Measurements from ENCODE around the gene SPAG17. TPM values are rescaled to one million over a fixed set of nuclear protein-coding genes. Genes with fewer than 3 reads are reported as not detected.

The SPAG17 gene
- total and polyA plus RNA-seq, 2 donors (not counting 1 experiment from before 2014, with no cell fraction given) = not detected

DNA sequence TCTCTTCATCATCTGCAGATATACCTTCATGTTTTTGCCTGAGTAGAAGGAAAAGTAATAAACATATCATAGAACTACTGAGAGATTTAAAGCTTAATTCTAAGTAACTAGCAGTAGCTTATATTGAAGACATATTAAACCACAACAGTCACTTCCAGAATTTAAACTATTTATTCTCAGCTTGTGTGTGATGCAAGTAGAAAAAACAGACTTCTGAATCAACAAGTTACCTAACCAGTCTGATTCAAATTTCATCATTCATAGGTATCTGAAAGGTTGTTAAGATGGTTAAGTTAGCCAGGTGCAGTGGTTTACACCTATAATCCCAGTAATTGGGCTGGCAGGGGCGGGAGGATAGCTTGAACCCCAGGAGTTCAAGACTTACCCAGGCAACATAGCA lies 41.9 kb downstream of the SPAG17 start:
- Mint-ChIP-seq H3K27ac (no peak overlapping the region), H3K4me1 (no peaks in the 10 kb centered on the region), H3K27me3 (peaks cover 3% of the 10 kb centered on the region), H3K9me3 (ENCODE audit: insufficient read depth) (no peaks in the 10 kb centered on the region), H3K4me3 (no peak overlapping the region)
- H3K9me3 ChIP-seq (ENCODE audit: control extremely low read depth in 1 of 3, control insufficient read depth in 2 of 3, insufficient read depth in 1 of 3, low read length in 2 of 3) = no peaks in the 10 kb centered on the region
- no peaks in the 10 kb centered on the region for H3K79me2 ChIP-seq (ENCODE audit: control insufficient read depth, insufficient read depth, low read length)
- ATAC-seq (ENCODE audit: low read depth) (no peak), DNase-seq (no peak)
- H3K9ac ChIP-seq (ENCODE audit: low read length) = no peak overlapping the region
- H3K4me3 ChIP-seq (ENCODE audit: control extremely low read depth in 1 of 5, extremely low read depth in 1 of 5, insufficient read depth in 1 of 5, low read depth in 2 of 5, low read length in 4 of 5) = no peak overlapping the region
- H2AFZ ChIP-seq (ENCODE audit: insufficient read depth, low read depth, low read length, poor library complexity, severe bottlenecking) = no peak overlapping the region
- intact Hi-C loops (cut with micrococcal nuclease) = no loop called here
- ChIA-PET CTCF (interaction anchor here (1.5 kb wide), 1 partner anchor 9 kb away, joined by 5 read pairs; no protein-coding TSS in a partner anchor), POLR2A (no interaction called here)
- H3K36me3 ChIP-seq (replicated peaks in 1 of 2; ENCODE audit: control extremely low read depth in 1 of 2, control insufficient read depth in 1 of 2, extremely low read depth in 1 of 2, insufficient read depth in 2 of 2, low read length in 1 of 2) = no peaks in the 10 kb centered on the region
- no peak overlapping the region for H3K27ac ChIP-seq (ENCODE audit: low read length in 2 of 2)
- H3K4me2 ChIP-seq (replicated peaks; ENCODE audit: low read depth, low read length, poor library complexity, severe bottlenecking) = no peak overlapping the region
- WGBS (ENCODE audit: insufficient coverage) = no CpG with 5 or more reads among the region's 1 CpG
- no peaks in the 10 kb centered on the region for H3K27me3 ChIP-seq (replicated peaks in 1 of 4; ENCODE audit: control extremely low read depth in 1 of 4, control insufficient read depth in 3 of 4, insufficient read depth in 4 of 4, low read length in 3 of 4)
- TF ChIP-seq EZH2 (IDR thresholded peaks at IDR 0.05; ENCODE audit: borderline replicate concordance, insufficient read depth, low read depth, low read length, poor library complexity, severe bottlenecking) = no peak
- TF ChIP-seq, protein P1, sequence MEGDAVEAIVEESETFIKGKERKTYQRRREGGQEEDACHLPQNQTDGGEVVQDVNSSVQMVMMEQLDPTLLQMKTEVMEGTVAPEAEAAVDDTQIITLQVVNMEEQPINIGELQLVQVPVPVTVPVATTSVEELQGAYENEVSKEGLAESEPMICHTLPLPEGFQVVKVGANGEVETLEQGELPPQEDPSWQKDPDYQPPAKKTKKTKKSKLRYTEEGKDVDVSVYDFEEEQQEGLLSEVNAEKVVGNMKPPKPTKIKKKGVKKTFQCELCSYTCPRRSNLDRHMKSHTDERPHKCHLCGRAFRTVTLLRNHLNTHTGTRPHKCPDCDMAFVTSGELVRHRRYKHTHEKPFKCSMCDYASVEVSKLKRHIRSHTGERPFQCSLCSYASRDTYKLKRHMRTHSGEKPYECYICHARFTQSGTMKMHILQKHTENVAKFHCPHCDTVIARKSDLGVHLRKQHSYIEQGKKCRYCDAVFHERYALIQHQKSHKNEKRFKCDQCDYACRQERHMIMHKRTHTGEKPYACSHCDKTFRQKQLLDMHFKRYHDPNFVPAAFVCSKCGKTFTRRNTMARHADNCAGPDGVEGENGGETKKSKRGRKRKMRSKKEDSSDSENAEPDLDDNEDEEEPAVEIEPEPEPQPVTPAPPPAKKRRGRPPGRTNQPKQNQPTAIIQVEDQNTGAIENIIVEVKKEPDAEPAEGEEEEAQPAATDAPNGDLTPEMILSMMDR (IDR thresholded peaks at IDR 0.05) = no peak
- no peaks in the 10 kb centered on the region for H4K20me1 ChIP-seq (ENCODE audit: control insufficient read depth, insufficient read depth, low read length, poor library complexity, severe bottlenecking)
- H3K4me1 ChIP-seq (ENCODE audit: control insufficient read depth in 2 of 2, insufficient read depth in 2 of 2, low read length in 2 of 2) = no peaks in the 10 kb centered on the region

GRCh38 chr1:118142546-118142945 lies 42.5 kb downstream of the SPAG17 start:
- no peak overlapping the region for H3K27ac ChIP-seq (ENCODE audit: low read length in 2 of 2)
- no peak overlapping the region for H3K9ac ChIP-seq (ENCODE audit: low read length)
- WGBS (ENCODE audit: insufficient coverage) = no CpG with 5 or more reads among the region's 3 CpGs
- CTCF ChIA-PET = interaction anchor here (1.5 kb wide), 1 partner anchor 9 kb away, joined by 5 read pairs; no protein-coding TSS in a partner anchor
- no peaks in the 10 kb centered on the region for H3K36me3 ChIP-seq (replicated peaks in 1 of 2; ENCODE audit: control extremely low read depth in 1 of 2, control insufficient read depth in 1 of 2, extremely low read depth in 1 of 2, insufficient read depth in 2 of 2, low read length in 1 of 2)
- H3K4me3 Mint-ChIP-seq = no peak overlapping the region
- H3K9me3 Mint-ChIP-seq (ENCODE audit: insufficient read depth) = no peaks in the 10 kb centered on the region
- no peaks in the 10 kb centered on the region for H3K4me1 ChIP-seq (ENCODE audit: control insufficient read depth in 2 of 2, insufficient read depth in 2 of 2, low read length in 2 of 2)
- no peak overlapping the region for H2AFZ ChIP-seq (ENCODE audit: insufficient read depth, low read depth, low read length, poor library complexity, severe bottlenecking)
- H3K27ac Mint-ChIP-seq = no peak overlapping the region
- intact Hi-C loops (cut with micrococcal nuclease) = no loop called here
- POLR2A ChIA-PET = no interaction called here
- no peak for ATAC-seq (ENCODE audit: low read depth)
- DNase-seq = no peak
- no peak overlapping the region for H3K4me2 ChIP-seq (replicated peaks; ENCODE audit: low read depth, low read length, poor library complexity, severe bottlenecking)
- no peaks in the 10 kb centered on the region for H4K20me1 ChIP-seq (ENCODE audit: control insufficient read depth, insufficient read depth, low read length, poor library complexity, severe bottlenecking)
- no peak overlapping the region for H3K4me3 ChIP-seq (ENCODE audit: control extremely low read depth in 1 of 5, extremely low read depth in 1 of 5, insufficient read depth in 1 of 5, low read depth in 2 of 5, low read length in 4 of 5)
- H3K4me1 Mint-ChIP-seq = no peaks in the 10 kb centered on the region
- H3K9me3 ChIP-seq (ENCODE audit: control extremely low read depth in 1 of 3, control insufficient read depth in 2 of 3, insufficient read depth in 1 of 3, low read length in 2 of 3) = no peaks in the 10 kb centered on the region
- peaks cover 3% of the 10 kb centered on the region for H3K27me3 Mint-ChIP-seq
- TF ChIP-seq, protein P1 (IDR thresholded peaks at IDR 0.05) = no peak
- no peak for TF ChIP-seq EZH2 (IDR thresholded peaks at IDR 0.05; ENCODE audit: borderline replicate concordance, insufficient read depth, low read depth, low read length, poor library complexity, severe bottlenecking)
- no peaks in the 10 kb centered on the region for H3K27me3 ChIP-seq (replicated peaks in 1 of 4; ENCODE audit: control extremely low read depth in 1 of 4, control insufficient read depth in 3 of 4, insufficient read depth in 4 of 4, low read length in 3 of 4)
- H3K79me2 ChIP-seq (ENCODE audit: control insufficient read depth, insufficient read depth, low read length) = no peaks in the 10 kb centered on the region

Measured in B cell (primary cell).